LNCaP clone FGC (cell line): Measurements from ENCODE around the gene ZDHHC22.

Experiments used
- DNase-seq: peaks from one replicate; pipeline ENCODE4 v3.0.0-alpha.2; 2011; ENCODE audit warnings: low read depth
- H3K4me3 ChIP-seq: 2 replicates; pipeline ENCODE4 v1.5.1; 2011; ENCODE audit warnings: mild to moderate bottlenecking, low read depth, low read length, control low read depth
- TF ChIP-seq, protein P1 (sequence below): IDR thresholded peaks from 2 replicates; pipeline ENCODE4 v1.5.1; 2012; ENCODE audit warnings: mild to moderate bottlenecking; ENCODE audit not compliant: control insufficient read depth, insufficient read depth; ENCODE audit errors: extremely low read depth

Gene ZDHHC22

DNA sequence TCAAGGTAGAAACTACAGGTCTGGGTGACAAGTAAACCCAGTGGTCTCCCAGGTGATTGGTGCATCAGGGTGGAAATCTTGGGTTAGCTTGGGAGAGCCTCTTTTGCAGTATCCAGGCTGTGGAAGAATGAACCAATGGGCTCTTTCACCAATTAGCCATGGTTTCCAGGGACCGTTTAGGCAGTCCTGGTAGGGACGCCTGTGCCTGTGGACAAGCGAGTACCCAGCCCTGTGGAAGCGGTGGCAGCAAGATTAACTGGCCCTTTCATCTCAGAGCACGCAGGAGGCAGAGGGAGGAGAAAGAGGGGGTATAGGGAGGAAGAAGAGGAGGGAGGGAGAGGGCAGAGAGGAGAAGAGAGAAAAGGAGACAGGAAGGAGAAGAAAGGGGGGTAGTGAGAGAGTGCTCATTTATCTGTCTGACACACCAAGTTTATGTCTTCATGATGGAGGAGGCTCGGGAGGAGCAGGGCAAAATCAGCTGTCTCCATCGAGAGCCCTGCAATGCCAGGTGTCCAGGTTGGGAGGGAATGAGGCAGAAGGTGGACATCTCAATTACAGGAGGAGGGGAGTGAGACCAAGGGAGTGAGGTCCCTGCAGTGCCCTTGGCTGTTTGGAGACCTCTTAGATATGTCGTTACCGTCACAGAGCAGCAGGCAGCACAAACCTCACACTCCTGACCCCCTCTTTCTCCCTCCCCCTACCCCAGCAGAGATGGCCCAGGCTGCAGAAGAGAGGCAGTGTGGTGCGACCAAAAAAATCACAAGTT, 4.6 kb upstream of the ZDHHC22 start:
- TF ChIP-seq, protein P1, sequence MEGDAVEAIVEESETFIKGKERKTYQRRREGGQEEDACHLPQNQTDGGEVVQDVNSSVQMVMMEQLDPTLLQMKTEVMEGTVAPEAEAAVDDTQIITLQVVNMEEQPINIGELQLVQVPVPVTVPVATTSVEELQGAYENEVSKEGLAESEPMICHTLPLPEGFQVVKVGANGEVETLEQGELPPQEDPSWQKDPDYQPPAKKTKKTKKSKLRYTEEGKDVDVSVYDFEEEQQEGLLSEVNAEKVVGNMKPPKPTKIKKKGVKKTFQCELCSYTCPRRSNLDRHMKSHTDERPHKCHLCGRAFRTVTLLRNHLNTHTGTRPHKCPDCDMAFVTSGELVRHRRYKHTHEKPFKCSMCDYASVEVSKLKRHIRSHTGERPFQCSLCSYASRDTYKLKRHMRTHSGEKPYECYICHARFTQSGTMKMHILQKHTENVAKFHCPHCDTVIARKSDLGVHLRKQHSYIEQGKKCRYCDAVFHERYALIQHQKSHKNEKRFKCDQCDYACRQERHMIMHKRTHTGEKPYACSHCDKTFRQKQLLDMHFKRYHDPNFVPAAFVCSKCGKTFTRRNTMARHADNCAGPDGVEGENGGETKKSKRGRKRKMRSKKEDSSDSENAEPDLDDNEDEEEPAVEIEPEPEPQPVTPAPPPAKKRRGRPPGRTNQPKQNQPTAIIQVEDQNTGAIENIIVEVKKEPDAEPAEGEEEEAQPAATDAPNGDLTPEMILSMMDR = no peak
- no peak overlapping the region for H3K4me3 ChIP-seq
- DNase-seq = no peak

DNA sequence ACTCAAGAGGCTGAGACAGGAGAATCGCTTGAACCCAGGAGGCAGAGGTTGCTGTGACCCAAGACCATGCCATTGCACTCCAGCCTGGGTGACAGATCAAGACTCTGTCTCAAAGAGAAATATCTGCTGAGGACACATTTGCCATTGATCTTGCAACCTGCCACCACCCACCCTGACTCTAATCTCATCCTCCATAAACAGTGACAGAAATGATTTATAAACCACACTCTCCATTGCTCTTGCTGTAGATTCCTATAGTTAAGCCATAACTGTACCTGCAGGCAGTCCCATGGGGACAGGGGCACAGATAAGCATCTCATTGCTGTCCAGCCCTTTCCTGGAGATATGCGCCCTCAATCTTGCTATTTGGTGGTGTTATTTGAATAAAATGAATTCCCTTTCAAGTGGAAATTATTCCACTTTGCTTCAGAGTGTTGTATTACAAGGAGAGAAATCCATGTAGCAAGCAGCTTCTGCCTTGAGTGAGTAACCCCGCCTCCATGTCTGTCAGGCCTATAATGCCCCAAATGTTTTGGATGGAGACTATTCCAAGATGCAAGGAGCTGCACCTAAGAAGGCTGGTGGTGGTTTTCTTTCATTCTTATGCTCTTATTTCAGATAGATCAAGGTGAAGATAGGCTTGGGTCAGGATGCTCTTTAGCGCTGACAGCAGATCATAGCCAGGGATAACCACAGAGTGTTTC, 3.0 kb upstream of the ZDHHC22 start:
- DNase-seq = no peak
- TF ChIP-seq, protein P1 = no peak
- no peak overlapping the region for H3K4me3 ChIP-seq

DNA sequence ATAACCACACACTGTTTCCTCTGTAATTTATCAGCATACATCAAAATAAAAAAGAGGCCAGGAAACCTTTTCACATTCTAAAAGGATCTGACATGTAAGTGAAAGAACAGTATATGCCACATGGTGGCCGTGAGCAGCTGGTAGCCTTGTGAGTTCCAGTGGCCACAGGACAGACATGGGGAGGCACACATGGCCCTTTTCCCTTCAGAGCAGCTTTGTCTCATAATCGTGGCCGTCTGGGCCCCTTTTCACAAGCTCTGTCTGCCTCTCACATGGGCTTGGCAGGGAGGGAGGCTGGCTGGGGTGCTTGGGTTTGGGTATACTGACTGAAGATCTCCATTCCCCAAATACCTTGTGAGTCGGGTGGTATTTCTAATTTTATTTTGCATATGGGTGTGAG, 1.5 kb upstream of the ZDHHC22 start:
- no peak overlapping the region for H3K4me3 ChIP-seq
- DNase-seq = no peak
- TF ChIP-seq, protein P1 = no peak

DNA sequence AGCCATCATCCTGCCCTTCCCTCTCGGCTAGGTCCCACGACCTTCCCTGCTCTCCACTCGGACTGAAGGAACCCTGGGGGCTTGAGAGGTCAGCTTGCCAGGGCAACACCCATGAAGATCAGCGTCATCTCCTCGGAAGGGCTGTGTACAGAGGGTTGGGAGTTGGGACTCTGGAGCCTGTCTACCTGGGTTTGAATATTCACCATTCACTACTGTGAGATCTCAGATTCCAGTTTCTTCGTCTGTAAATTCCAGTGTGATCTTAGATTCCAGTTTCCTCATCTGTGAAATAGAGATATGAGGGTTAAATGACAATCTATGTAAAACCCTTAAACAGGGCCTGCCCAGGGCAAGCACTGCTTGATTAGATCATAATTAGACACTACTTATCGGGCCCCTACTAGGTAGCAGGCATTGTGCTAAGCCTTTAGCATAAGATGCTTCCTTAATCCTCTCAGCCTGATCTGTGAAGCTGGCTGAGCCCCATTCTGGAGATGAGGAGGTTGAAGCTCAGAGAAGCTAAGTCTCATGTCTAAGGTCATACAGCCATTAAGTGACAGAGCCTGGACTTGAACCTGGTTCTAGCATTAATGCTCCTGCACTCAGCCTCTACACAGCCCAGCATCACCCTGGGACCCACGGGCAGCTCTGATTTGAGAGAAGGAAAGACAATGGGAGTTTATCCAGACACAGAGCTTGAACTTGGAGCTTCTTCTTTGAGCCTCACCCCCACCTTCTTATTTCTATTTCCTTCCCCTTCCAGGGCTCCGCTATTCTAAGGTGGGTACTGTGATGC, 612 bp upstream of the ZDHHC22 start:
- TF ChIP-seq, protein P1 = no peak
- H3K4me3 ChIP-seq = no peak overlapping the region
- DNase-seq = no peak

DNA sequence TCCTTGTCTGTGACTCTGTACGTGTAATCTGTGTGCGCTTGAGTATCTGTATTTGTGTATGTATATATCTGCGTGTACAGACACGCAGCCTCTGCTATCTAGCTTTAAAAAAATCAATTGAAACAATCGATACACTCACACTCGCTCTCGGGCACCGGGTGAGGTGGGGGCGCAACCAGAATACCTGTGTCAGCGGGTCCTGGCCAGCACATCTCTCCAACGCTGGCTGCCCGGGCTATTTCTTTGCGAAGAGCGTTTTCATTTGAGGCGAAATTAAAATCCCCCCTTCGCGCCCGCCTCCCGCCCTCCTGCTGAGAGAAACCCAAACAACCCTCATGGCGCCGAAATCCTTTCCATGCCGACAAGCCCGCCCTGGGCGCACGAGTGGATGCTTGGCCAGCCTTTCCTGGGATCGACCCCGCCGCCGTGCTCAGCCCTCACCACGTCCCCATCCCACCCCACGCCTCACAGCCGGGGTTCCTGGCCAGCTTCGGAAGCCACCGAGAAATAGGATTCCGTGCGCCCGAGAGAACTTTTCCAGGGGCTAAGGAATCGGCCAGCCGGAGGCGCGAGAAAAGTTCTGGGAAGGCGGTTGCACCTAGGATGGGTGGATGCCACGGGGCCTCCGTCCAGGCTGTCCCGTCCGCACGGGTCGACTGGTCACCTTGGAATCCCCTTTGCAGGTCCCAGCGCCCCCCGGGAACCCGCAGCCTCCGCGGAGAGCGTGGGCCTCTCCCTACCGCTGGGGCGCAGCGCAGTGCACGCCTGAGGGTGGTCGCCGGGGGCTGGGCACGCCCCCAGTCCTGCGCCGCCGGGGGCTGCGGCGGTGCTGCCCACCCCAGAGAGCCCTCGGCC, 1.0 kb downstream of the ZDHHC22 start:
- TF ChIP-seq, protein P1 = no peak
- DNase-seq = no peak
- no peak overlapping the region for H3K4me3 ChIP-seq
